ENCODE data around the gene MACROD2.
"Not testable (repeated sequence)": the region's sequence is repeated elsewhere in the genome, so short reads cannot be mapped to it uniquely, and the experiment has no call there.

The MACROD2 gene

DNA sequence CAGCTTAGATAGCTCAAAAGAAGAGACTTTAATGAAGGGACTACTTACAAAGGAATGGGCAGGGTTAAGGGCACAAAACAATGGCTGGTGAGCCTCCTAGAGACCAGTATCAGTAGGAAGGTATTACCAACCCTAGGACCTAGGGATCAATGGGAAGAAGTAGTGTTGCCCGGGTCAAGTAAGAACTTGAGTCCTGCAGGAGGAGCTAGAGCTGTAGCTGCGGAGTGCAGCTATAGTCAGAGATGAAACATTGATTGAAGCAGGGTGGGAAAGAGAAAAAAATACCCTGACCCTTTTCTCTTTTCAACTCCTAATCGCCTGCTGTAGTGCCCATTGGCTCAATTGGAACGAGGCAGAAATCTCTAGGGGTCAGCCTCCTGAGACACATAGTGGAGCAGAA lies 198.1 kb downstream of the MACROD2 start:
- no peak for DNase-seq (ENCODE audit: low read depth)

DNA sequence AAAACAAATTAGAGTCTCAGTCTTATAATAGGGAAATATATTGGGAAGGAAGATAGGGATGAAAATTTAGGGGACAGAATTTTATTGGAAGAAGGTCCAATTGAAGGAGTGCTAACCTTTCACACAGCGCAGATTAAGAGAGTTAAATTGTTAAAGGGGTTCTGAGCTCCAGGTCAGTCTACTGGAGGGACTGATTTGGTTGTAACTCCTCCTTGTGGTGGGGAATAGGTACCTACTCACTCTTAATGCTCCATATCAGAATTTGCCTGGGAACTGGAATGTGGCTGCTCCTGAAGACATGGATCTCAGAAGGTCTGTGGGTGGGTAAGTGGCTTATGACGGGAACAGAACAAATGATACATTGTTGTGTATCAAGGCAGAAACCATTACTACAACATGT lies 198.6 kb downstream of the MACROD2 start:
- DNase-seq (ENCODE audit: low read depth): no peak

DNA sequence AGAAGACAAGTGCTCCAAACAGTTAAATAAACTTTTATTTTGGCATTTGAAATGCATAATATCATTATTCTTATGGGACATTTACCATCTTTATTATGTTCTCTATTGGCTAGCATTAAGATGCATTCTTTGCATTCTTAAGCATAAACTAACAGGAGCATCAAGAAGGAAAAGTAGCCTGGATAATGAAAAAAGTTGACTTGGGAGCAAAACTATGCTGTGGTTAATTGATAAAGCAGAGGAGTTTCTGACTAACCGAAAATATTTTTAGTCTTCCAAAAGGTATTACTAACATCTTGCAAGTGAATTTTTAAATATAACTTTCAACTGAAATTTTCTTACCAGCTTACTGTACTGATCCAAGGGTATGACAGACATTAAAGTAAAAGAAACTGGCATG lies 201.8 kb downstream of the MACROD2 start:
- DNase-seq (ENCODE audit: low read depth): peak; percentile 45

DNA sequence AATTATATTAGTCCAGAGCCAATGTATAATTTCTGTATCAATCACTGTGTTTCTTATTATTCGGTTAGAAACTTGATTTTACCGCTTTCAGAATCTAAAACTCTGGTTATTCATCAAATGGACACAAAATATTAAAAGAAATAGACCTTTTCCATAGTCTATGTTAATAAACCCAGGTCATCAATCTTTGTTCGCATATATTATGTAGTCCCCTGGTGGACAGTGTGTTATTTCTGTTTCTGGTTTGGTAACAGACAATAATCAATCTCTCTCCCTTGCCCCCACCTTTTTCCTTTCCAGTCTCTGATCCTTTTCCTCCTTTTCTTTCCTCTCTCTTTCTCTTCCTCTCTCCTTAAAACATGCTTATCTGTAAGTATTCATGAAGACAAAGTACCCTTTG lies 203.1 kb downstream of the MACROD2 start:
- DNase-seq (ENCODE audit: low read depth): no peak

DNA sequence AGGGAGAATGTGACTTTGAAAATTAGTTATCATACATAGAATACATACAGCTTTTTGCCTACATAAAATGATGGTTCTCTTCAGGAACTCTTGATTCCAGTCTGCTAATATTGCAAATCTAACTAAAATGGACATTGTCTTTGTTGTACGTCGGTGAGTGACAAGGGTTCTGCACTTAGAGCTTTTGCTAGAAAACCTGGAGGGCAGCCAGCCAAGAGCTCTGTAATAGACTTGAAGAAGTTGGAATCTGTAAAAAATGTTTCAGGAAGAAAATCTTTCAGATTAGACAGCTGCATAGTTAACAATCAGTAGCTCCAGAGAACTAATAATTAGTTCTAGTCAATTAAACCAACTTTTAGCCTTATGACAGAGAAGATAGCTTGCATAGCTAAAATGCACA lies 203.8 kb downstream of the MACROD2 start:
- no peak for DNase-seq (ENCODE audit: low read depth)

DNA sequence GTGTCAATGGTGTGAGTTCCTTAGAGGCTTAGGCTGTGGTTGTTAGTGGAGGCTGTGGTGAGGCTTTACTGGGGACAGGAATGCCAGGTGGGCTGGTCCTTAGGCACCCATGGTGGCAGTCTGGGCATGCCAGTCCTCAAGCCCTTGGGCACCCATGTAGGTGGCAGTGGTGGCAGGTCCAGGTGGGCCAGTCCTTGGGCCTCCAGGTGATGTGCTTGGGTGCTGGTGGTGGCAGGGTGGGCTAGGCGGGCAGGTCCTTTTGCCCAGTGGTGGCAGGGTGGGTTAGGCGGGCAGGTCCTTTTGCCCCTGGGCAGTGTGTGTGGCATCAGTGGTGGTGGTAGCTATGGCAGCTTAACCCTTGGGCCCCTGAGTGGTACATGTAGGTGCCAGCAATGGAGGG lies 208.3 kb downstream of the MACROD2 start:
- no peak for DNase-seq (ENCODE audit: low read depth)

DNA sequence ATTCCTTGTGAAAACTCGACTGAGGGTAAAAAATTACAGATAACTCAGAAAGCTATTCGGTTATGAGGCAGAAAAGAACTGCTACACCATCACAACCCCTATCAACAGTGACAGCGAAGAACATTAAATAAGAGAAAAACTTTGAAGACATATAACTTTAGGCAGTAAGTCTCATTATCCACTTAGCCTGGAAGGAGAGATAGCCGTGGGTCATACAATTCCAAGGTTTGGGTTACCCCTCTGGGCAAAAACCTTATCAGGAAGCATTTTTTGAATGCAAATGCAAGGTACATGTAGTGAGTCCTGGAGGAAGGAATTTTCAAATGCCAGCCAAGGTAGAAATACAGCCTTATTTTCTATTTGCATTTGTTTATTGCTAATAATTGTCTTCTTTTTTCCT lies 212.3 kb downstream of the MACROD2 start:
- no peak for DNase-seq (ENCODE audit: low read depth)

DNA sequence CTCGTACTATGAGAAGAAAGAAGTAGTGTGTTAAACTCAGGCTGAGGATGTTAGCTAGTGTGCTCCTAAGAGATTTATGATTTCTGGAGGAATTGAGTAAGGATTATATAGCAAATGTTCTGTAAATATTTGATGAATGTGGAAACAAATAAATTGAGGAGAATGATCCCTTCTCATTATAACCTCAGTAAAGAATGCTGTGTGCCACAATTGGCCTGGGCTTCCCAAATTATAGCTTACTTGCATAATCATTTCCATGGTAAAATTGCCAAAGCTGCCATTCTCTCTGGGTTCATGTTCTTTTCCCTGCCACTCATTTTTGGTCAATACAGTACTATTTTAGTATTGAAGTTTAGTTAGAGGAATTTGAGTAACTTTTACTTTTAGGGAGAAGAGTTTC lies 213.6 kb downstream of the MACROD2 start:
- no peak for DNase-seq (ENCODE audit: low read depth)

DNA sequence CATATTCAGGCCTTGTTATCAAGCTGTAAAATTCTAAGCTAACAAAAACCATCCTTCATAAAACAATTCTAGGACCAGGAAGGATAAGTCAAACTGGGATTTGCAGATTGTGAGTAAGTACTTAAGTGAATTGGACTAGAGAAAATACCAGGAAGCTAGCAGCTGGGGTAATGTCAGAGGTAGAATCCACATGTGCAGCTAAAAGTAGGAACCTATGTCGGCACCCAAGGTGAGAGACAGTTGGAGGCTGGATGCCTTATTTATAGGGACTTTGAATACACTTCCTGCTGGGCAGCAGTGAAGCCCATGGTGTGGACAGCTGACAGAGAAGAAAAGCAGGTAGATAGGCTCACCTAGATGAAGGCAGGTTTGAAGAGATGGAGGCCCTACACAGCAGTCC lies 214.8 kb downstream of the MACROD2 start:
- no peak for DNase-seq (ENCODE audit: low read depth)

DNA sequence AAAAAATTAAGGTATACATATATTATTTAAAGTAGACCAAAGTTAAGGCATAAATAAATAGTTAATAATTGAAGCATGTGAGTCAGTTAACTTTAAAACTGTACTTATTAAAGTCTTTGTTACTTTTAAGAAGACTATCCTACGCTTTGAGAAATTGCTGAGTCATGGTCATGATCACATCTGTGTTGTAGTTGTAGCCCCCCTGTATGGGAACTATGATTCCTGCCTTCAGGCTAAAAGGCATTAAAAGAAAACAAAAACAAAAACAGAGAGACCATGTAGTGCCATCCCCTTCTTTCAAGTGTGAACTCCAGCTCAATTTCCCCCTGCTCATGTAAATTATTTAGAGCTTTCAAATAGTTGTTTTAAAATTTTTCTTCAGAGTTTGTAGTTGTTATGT lies 218.7 kb downstream of the MACROD2 start:
- no peak for DNase-seq (ENCODE audit: low read depth)

DNA sequence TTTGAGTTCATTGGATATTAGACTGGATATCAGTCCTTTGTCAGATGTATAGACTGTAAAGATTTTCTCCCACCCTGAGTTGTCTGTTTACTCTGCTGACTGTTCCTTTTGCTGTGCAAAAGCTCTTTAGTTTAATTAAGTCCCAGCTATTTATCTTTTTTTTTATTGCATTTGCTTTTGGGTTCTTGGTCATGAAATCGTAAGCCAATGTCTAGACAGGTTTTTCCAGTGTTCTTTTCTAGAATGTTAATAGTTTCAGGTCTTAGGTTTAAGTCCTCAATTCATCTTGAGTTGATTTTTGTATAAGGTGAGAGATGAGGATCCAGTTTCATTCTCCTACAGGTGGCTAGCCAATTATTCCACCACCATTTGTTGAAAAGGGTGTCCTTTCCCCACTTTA lies 220.6 kb downstream of the MACROD2 start:
- DNase-seq (ENCODE audit: low read depth): not testable (repeated sequence)

DNA sequence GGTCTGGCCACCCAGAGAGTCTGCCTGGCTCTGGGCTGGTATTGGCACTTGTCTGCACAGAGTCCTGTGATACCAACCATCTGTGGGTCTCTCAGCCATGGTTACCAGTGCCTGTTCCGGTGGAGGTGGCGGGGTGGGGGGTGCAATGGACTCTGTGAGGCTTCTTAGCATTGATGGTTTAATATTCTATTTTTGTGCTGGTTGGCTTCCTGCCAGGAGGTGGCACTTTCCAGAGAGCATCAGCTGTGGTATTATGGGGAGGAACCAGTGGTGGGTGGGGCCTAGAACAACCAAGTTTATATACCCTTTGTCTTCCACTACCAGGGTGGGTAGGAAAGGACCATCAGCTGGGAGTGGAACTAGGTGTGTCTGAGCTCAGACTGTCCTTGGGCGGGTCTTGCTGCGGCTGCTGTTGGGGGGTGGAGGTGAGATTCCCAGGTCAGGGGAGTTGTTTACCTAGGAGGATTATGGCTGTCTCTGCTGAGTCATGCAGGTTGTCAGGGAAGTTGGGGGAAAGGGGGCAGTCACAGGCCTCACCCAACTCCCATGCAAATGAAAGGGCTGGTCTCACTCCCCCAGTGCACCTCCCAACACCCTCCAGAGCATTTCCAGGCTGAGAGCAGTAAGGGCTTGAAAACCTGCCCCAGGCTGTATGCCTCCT lies 224.6 kb downstream of the MACROD2 start:
- no peak for DNase-seq (ENCODE audit: low read depth)

DNA sequence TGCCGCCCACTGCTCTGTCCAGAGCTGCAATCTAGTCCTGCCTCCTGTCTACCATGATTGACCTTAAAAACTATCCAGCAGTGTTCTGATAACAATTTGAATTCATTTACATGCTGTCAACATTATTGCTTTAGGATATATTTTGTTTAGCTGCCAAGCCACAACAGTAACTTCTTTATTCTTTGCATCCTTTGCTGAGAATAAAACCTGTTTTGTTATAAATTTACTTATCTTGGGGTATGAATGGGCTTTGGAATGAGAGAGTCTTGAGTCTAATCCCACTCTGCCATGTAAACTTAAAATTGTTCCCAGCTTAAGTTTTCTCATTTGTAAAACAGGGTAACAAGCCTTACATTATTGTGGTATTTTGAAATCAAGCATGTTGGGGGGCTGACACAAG lies 225.7 kb downstream of the MACROD2 start:
- DNase-seq (ENCODE audit: low read depth): no peak

DNA sequence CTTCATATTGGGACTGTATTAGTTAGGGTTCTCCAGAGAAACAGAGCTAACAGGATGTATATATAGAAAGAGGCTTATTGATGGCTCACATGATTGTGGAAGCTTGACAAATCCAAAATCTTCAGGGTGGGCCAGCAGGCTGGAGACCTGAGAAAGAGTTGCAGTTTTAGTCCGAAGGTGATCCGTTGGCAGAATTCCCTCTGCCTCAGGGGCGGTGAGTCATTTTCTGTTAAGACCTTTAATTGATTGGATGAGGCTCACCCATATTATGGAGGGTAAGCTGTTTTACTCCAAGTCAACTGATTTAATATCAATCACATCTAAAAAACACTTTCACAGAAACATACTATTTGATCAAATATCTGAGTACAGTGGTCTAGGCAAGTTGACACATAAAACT lies 228.5 kb downstream of the MACROD2 start:
- no peak for DNase-seq (ENCODE audit: low read depth)

DNA sequence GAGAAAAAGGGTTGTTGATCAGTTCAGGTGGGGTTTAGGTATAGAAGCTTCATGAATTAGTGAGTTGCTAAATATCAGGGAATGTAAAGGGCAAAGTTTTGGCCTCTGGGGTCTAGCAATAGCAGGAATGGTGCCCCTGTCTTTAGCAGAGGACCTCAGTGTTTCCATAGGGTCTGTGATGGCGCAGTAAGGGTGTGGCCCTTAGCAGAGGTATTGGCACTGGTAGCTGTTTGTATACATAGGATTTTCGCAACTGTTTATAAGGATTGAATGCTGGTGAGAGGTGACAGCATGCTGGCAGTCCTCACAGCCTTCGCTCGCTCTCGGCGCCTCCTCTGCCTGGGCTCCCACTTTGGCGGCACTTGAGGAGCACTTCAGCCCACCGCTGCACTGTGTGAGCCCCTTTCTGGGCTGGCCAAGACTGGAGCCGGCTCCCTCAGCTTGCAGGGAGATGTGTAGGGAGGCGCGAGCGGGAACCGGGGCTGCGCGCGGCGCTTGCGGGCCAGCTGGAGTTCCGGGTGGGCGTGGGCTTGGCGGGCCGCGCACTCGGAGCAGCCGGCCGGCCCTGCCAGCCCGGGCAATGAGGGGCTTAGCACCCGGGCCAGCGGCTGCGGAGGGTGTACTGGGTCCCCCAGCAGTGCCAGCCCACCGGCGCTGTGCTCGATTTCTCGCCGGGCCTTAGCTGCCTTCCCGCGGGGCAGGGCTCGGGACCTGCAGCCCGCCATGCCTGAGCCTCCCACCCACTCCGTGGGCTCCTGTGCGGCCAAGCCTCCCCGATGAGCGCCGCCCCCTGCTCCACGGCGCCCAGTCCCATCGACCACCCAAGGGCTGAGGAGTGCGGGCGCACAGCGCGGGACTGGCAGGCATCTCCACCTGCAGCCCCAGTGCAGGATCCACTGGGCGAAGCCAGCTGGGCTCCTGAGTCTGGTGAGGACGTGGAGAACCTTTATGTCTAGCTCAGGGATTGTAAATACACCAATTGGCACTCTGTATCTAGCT lies 231.0 kb downstream of the MACROD2 start:
- DNase-seq (ENCODE audit: low read depth): not testable (repeated sequence)

DNA sequence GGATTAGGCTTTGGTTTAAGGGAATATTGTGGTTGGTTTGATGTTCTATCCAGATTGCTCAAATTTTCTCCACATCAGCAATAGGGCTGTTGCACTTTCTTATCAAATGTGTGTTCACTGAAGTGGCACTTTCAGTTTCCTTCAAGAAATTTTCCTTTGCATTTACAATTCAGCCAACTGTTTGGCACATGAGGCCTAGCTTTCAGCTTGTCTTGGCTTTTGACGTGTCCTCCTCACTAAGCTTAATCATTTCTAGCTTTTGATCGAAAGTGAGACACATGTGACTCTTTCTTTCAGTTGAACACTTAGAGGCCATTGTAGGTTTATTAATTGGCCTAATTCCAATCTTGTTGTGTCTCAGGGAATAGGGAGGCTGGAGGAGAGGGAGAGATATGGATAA lies 237.3 kb downstream of the MACROD2 start:
- DNase-seq (ENCODE audit: low read depth): no peak

DNA sequence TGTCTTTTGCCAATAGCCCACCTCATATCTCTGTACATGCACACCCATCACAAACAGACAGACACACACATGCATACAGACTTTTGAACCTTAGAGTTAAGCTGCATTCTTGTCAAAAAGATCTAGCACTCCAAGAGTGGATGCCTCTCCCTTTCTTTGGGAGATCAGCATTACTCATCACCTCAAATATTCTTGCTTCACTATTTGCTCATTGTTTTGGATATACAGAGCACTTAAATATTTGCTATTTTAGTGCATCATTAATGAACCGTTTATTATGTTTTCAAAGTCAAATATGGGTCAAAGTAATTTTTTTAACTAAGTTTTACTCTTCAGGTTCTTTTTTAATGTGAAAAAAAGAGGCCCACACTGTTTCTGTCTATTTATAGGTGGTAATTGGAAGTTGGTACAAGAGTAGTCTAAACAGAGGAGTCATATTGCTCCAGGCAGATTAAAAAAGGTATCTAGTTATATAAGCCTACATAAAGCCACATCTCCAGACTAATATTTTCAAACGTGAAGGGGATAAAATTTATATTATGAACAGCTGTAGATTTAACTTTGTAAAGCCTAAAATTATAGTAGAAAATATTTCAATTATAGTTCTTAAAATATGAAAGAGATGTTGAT lies 239.5 kb downstream of the MACROD2 start:
- DNase-seq (ENCODE audit: low read depth): peak; percentile 35

DNA sequence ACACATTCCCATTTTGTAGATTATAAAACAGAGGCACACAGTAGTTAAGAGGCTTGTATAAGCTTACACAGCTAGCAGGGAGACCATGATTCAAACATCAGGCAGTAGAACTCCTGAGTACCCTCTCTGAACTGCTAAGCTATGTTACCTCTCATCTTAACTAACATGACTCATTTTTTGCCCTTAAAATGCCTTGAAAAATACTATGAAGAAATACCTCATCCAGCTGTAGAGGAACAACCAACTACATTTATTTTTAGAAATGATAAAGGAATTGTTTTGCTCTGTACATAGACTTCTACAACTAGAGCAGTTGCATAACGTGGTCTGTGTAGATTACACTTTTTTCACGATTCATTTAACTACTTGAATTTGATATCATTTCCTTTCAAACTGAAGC lies 240.0 kb downstream of the MACROD2 start:
- peak; percentile 72 for DNase-seq (ENCODE audit: low read depth)

DNA sequence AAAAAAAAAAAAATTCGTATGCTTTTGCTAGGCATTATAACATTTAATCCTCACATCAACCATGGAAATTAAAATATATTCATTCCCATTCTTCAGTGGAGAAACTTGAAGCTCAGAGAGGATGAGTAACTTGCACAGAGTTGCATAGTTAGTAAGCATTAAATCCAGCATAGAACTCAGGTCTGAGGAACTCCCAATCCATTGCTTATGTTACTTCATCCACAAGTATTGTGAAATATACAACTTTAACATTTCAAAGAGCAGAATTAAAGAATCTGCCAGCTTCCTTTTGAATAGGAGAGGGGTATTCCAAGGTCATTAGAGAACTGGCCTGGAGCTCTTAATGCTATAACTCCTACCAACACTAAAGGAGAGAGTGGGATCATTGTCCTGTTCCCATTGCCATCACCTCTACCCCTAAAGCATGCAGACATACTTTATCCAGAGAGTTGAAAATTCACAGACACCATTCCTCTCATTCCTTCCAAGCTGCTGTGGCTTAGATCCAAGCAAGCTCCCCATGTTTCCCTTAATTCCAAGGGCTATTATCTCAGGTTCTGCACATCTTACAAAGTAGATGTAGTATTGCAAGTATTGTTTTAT lies 250.2 kb downstream of the MACROD2 start:
- no peak for DNase-seq (ENCODE audit: low read depth)

DNA sequence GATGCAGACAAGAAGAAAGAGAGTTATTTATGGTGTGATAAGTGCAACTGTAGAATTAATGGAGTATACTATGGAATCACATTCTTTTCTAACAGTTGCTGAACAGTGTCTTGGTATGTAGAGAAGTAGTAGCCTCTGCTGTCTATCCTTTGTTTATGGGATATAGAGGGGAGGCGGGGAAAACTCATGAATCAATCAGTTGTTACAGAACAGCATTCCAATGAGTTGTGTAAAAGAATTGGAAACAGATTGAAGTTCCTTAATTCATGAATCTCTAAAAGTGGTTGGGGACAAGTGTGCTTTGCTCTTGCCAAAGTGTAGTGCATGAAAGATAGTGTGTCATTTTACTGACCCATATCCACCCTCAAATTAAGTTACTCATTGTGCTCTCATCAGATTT lies 264.4 kb downstream of the MACROD2 start:
- no peak for DNase-seq (ENCODE audit: low read depth)

DNA sequence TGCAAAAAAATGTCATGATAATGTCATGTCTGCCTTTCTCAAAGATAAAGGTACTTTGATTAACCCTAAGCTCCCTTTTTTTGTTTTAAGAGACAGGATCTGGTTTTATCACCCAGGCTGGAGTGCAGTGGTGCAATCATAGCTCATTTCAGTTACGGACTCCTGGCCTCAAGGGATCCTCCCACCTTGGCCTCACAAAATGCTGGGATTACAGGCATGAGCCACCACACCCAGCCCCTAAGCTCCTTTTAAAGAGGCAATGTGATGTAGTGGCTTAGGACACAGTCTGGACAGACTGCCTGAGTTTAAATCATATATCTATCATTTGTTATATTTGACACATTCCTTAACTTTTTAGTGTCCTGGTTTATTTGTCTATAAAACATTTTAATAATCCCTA lies 265.1 kb downstream of the MACROD2 start:
- DNase-seq (ENCODE audit: low read depth): no peak

DNA sequence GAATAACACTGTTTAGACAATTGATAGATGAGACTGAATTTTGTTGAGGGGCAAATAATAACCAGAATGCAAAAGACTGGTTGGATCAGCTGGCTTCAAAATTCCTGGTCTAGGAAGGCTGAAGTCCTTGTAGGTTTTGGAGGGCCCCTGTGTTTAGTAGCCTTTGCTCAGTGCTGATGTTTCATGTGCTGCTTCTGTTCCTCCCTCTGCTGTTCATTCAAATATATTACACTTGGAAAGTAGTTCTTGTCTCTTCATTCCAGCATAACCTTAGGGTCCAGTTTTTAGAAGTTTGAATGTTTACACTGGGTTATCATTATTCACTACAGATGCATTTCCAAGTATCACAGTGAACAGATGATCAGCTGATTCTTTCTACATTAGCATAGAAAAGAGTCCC lies 269.6 kb downstream of the MACROD2 start:
- no peak for DNase-seq (ENCODE audit: low read depth)

DNA sequence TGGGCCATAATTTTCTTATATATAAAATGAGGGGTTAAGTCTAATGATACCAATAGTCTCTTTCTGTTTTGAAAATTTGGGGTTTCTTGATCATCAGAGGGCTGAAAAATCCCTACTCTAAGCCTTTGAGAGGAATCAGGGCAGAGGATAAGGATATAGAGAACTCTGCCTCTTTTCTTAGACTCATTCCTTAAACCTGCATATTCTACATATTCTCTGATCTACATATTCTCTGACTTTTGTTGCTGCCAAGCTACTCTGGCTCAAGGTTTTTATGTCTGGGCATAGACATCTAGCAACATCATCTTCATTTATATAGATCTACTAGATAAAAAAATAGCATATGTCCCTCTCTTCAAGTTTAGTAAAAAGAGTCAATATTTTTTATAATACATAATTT lies 270.9 kb downstream of the MACROD2 start:
- DNase-seq (ENCODE audit: low read depth): no peak

Data from non-pigmented ciliary epithelial cell (primary cell).